Mesendoderm (in vitro differentiated cells): ENCODE data around the gene SCN1A.

Experiments
- DNase-seq: peaks from one replicate; pipeline ENCODE4 v3.0.0; 2013
- H2AK5ac ChIP-seq: 2 replicates; pipeline ENCODE4 v1.6.1; 2013; ENCODE audit warnings: low read length, inconsistent platforms
- H2BK120ac ChIP-seq: 2 replicates; pipeline ENCODE4 v1.6.1; 2013; ENCODE audit warnings: low read depth, mild to moderate bottlenecking, low read length, moderate library complexity, mixed read lengths
- H2BK15ac ChIP-seq: replicated peaks from 2 replicates; pipeline ENCODE4 v1.6.1; 2013; ENCODE audit warnings: low read depth, mild to moderate bottlenecking, moderate library complexity
- H2BK5ac ChIP-seq: 2 replicates; pipeline ENCODE4 v1.6.1; 2013; ENCODE audit warnings: low read length, inconsistent platforms
- H3K18ac ChIP-seq: 2 replicates; pipeline ENCODE4 v1.6.1; 2013; ENCODE audit warnings: mild to moderate bottlenecking, low read length, mixed read lengths
- H3K23ac ChIP-seq: one replicate; pipeline ENCODE4 v1.6.1; 2013; ENCODE audit warnings: low read length
- H3K27ac ChIP-seq: 2 replicates; pipeline ENCODE4 v1.5.1; 2013; ENCODE audit warnings: low read depth, mild to moderate bottlenecking, inconsistent platforms, low read length, moderate library complexity
- H3K27me3 ChIP-seq: 2 replicates; pipeline ENCODE4 v1.6.1; 2013; ENCODE audit warnings: low read length, control low read depth, mild to moderate bottlenecking, inconsistent platforms; ENCODE audit not compliant: insufficient read depth, poor library complexity
- H3K36me3 ChIP-seq: 2 replicates; pipeline ENCODE4 v1.6.1; 2013; ENCODE audit warnings: low read length, inconsistent platforms; ENCODE audit not compliant: control insufficient read depth, insufficient read depth
- H3K4ac ChIP-seq: one replicate; pipeline ENCODE4 v1.6.1; 2013; ENCODE audit warnings: low read depth, mild to moderate bottlenecking, low read length, moderate library complexity
- H3K4me1 ChIP-seq: 2 replicates; pipeline ENCODE4 v1.6.1; 2013; ENCODE audit warnings: low read depth, low read length, inconsistent platforms; ENCODE audit not compliant: control insufficient read depth
- H3K4me2 ChIP-seq: 2 replicates; pipeline ENCODE4 v1.6.1; 2013; ENCODE audit warnings: low read length
- H3K4me3 ChIP-seq: 2 replicates; pipeline ENCODE4 v1.5.1; 2013; ENCODE audit warnings: mild to moderate bottlenecking, low read length
- H3K56ac ChIP-seq: one replicate; pipeline ENCODE4 v1.6.1; 2013; ENCODE audit warnings: low read length
- H3K79me1 ChIP-seq: 2 replicates; pipeline ENCODE4 v1.6.1; 2013; ENCODE audit warnings: low read length, inconsistent platforms
- H3K79me2 ChIP-seq: 2 replicates; pipeline ENCODE4 v1.6.1; 2013; ENCODE audit warnings: mild to moderate bottlenecking, low read length; ENCODE audit not compliant: control insufficient read depth, insufficient read depth
- H3K9ac ChIP-seq: 2 replicates; pipeline ENCODE4 v1.6.1; 2013; ENCODE audit warnings: low read length, inconsistent platforms
- H4K5ac ChIP-seq: one replicate; pipeline ENCODE4 v1.6.1; 2013; ENCODE audit warnings: low read length
- H4K8ac ChIP-seq: one replicate; pipeline ENCODE4 v1.6.1; 2013; ENCODE audit warnings: low read depth, mild to moderate bottlenecking, control low read depth, low read length, moderate library complexity
- WGBS: extraction: QIAGEN DNeasy Blood & Tissue Kit; methylation state at CpG from one replicate; pipeline ENCODE4 v1.1.7; 2013; ENCODE audit warnings: low lambda C conversion rate, missing lambda C conversion rate; ENCODE audit not compliant: insufficient coverage; ENCODE audit errors: extremely low coverage; 5-methylcytosine and 5-hydroxymethylcytosine counted together

SCN1A gene

DNA sequence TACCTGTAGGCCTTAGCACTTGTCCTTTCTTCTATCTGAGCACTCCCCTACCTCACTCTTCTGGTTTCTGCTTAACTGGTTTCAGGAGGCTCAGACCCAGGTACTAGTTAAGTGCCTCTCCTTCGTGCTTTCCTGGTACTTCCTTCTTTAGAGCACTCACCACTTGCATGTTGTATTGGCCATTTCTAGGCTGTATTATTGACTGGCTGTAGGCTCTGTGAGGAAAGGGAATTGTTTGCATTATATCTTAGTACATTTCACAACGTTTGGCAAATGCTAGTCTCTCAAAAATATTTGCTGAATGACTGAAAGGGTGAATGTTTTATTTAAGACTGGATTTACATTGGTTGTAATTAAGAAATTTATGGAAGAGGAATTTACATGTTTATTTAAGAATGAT is 36.0 kb upstream of the SCN1A start:
- no peak overlapping the region for H4K8ac ChIP-seq
- H3K56ac ChIP-seq, result no peak overlapping the region
- no peaks in the 10 kb centered on the region for H3K4me1 ChIP-seq
- H3K27me3 ChIP-seq, result no peaks in the 10 kb centered on the region
- H3K23ac ChIP-seq, result no peak overlapping the region
- H4K5ac ChIP-seq, result no peak overlapping the region
- H2AK5ac ChIP-seq, result no peak overlapping the region
- no peak overlapping the region for H2BK5ac ChIP-seq
- whole genome bisulfite sequencing, result no CpG with 5 or more reads among the region's 2 CpGs
- H3K36me3 ChIP-seq, result no peaks in the 10 kb centered on the region
- H3K18ac ChIP-seq, result no peak overlapping the region
- no peak overlapping the region for H3K4me2 ChIP-seq
- H3K4me3 ChIP-seq, result no peak overlapping the region
- no peak overlapping the region for H3K4ac ChIP-seq
- H3K27ac ChIP-seq, result no peak overlapping the region
- H2BK120ac ChIP-seq, result no peak overlapping the region
- DNase-seq, result no peak
- H3K79me1 ChIP-seq, result no peaks in the 10 kb centered on the region
- H2BK15ac ChIP-seq, result no peak overlapping the region
- H3K79me2 ChIP-seq, result no peaks in the 10 kb centered on the region
- H3K9ac ChIP-seq, result no peak overlapping the region

DNA sequence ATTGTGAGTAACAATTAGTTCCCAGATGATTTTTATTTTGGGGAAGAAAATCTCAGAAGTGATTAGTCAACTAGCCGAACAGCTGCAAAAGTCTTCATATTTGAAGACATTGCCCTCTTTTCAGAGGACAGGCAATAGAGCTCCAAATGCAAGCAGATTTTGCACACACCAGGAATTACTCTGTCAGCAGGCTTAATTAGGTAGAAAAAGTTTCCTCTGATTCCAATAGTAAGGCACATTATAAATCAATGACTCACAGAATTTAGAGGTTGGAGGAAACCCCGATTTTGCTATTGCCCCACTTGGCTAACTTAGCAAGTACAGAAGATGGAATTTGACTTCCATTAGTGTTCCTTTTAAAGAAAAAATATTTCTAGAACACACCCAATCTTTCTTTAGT is 30.7 kb upstream of the SCN1A start:
- no CpG with 5 or more reads among the region's 2 CpGs for WGBS
- Histone ChIP-seq H3K79me2 (no peaks in the 10 kb centered on the region), H3K27me3 (no peaks in the 10 kb centered on the region), H4K8ac (no peak overlapping the region), H3K36me3 (no peaks in the 10 kb centered on the region), H2BK120ac (no peak overlapping the region), H3K56ac (no peak overlapping the region), H2BK15ac (no peak overlapping the region), H3K27ac (no peak overlapping the region), H3K4me2 (no peak overlapping the region), H3K4me3 (no peak overlapping the region), H2AK5ac (no peak overlapping the region), H3K18ac (no peak overlapping the region), H3K79me1 (no peaks in the 10 kb centered on the region), H3K4ac (no peak overlapping the region), H3K4me1 (no peaks in the 10 kb centered on the region), H3K9ac (no peak overlapping the region), H4K5ac (no peak overlapping the region), H2BK5ac (no peak overlapping the region), H3K23ac (no peak overlapping the region)
- no peak for DNase-seq

DNA sequence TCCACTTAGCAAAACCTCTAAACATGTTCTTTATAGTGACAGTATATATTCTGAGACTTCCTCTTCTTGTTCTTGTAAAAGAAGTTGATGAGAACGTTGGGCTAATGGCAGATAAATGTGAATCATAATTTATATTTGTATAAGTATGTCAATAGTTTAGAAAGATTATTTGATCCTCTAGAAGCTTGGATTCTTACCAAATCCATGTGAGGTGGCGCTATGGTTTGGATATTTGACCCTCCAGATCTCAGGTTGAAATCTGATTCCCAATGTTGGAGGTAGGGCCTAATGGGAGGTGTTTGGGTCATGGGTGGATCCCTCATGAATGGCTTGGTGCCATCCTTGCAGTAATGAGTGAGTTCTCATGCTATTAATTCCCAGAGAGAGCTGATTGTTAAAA is 29.8 kb upstream of the SCN1A start:
- Histone ChIP-seq H3K27ac (no peak overlapping the region), H2BK15ac (no peak overlapping the region), H3K23ac (no peak overlapping the region), H3K79me2 (no peaks in the 10 kb centered on the region), H3K4me1 (no peaks in the 10 kb centered on the region), H3K56ac (no peak overlapping the region), H3K27me3 (no peaks in the 10 kb centered on the region), H2AK5ac (no peak overlapping the region), H3K36me3 (no peaks in the 10 kb centered on the region), H2BK120ac (no peak overlapping the region), H4K5ac (no peak overlapping the region), H3K4me2 (no peak overlapping the region), H3K9ac (no peak overlapping the region), H3K4ac (no peak overlapping the region), H2BK5ac (no peak overlapping the region), H3K79me1 (no peaks in the 10 kb centered on the region), H3K18ac (no peak overlapping the region), H3K4me3 (no peak overlapping the region), H4K8ac (no peak overlapping the region)
- no peak for DNase-seq
- no CpG with 5 or more reads among the region's 2 CpGs for WGBS

DNA sequence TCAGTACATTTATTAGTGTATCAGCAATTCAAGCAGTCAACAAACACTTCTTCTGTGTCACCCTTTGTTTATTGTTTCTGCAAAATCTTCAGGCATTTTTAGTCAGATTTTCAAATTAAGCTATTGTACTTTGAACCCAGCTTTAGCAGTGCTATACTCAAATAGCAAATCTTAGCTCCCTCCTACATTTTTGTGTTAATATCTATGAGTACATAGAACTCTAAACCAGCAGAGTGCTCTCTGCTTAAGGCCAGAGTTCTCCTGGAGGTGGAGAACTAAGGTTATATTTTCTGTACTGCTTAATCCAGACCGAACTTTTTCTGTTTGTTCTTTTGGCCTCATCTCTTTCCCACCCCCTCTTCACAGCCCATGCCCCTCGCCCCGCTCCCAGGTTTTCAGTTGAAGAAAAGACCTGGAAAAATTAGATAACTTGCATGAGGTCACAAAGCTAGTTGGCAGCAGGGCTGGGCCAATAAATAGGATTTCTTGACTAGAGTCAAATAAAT is 29.2 kb upstream of the SCN1A start:
- no peak overlapping the region for H4K5ac ChIP-seq
- no peak overlapping the region for H3K9ac ChIP-seq
- H3K4me3 ChIP-seq, result no peak overlapping the region
- H3K79me2 ChIP-seq, result no peaks in the 10 kb centered on the region
- H3K27me3 ChIP-seq, result no peaks in the 10 kb centered on the region
- no peak overlapping the region for H2BK5ac ChIP-seq
- no peak overlapping the region for H3K27ac ChIP-seq
- WGBS, result no CpG with 5 or more reads among the region's 3 CpGs
- no peak overlapping the region for H3K23ac ChIP-seq
- no peak overlapping the region for H2BK120ac ChIP-seq
- H3K18ac ChIP-seq, result no peak overlapping the region
- H2BK15ac ChIP-seq, result no peak overlapping the region
- no peaks in the 10 kb centered on the region for H3K36me3 ChIP-seq
- H3K4ac ChIP-seq, result no peak overlapping the region
- no peaks in the 10 kb centered on the region for H3K79me1 ChIP-seq
- H2AK5ac ChIP-seq, result no peak overlapping the region
- no peak overlapping the region for H4K8ac ChIP-seq
- H3K4me2 ChIP-seq, result no peak overlapping the region
- no peaks in the 10 kb centered on the region for H3K4me1 ChIP-seq
- DNase-seq, result no peak
- H3K56ac ChIP-seq, result no peak overlapping the region

DNA sequence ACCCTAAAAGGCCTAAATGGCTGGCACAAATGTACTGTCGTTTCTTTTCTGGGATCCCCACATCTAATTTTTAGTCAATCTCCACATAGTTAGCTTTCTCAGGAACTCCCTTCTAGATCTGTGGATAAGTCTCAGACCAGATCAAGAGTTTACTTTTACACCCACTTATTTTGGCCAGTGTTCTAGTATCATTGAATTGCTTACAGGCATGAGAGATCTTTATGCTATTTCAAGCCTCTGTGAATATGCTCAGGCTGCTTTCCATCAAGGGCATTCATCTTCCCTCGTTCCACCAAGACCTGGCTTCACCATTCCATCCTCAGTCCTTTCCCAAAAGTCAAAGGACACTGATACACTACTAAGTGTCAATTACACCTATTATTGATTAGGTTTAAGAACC is 27.8 kb upstream of the SCN1A start:
- H2BK120ac ChIP-seq, result no peak overlapping the region
- H2BK5ac ChIP-seq, result no peak overlapping the region
- H3K27ac ChIP-seq, result no peak overlapping the region
- no peak overlapping the region for H3K4me3 ChIP-seq
- no CpG with 5 or more reads among the region's 2 CpGs for WGBS
- no peak overlapping the region for H3K56ac ChIP-seq
- no peaks in the 10 kb centered on the region for H3K27me3 ChIP-seq
- H4K8ac ChIP-seq, result no peak overlapping the region
- no peak overlapping the region for H3K4me2 ChIP-seq
- no peaks in the 10 kb centered on the region for H3K79me2 ChIP-seq
- H3K79me1 ChIP-seq, result no peaks in the 10 kb centered on the region
- no peak for DNase-seq
- H3K36me3 ChIP-seq, result no peaks in the 10 kb centered on the region
- no peaks in the 10 kb centered on the region for H3K4me1 ChIP-seq
- no peak overlapping the region for H3K9ac ChIP-seq
- no peak overlapping the region for H3K23ac ChIP-seq
- no peak overlapping the region for H2AK5ac ChIP-seq
- no peak overlapping the region for H3K18ac ChIP-seq
- no peak overlapping the region for H2BK15ac ChIP-seq
- H3K4ac ChIP-seq, result no peak overlapping the region
- no peak overlapping the region for H4K5ac ChIP-seq

DNA sequence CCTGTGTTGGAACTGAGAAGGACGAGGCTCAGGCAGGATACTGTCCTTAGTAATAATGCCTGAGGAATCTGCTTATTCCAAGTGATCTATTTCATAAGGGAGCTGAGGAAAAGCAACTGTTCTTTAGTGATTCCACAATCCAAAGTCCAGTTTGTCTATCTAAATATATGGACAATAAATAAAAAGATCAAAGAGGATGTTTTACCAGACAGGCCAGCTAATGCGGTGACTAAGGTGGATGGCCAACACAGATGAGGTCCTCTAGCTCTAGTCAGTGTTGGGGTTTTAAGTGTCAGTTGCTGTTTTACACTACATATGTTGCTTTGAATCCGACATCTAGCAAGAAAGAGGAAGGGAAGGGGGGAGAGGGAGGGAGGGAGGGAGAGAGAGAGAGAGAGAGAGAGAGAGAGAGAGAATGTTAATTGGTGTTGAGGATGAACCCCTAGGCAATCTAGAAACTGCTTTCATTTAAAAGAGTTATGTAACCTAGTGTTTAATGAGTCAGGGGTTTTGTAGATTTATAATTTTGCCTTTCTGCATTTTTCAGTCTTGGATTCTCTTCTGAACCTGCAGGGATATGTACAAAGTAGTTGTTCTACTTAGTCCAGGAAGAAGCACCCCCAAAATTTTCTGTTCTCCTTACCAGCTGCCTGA is 27.0 kb upstream of the SCN1A start:
- Histone ChIP-seq H2BK120ac (no peak overlapping the region), H3K79me2 (no peaks in the 10 kb centered on the region), H3K18ac (no peak overlapping the region), H3K4ac (no peak overlapping the region), H3K4me1 (no peaks in the 10 kb centered on the region), H3K4me2 (no peak overlapping the region), H2BK15ac (no peak overlapping the region), H3K23ac (no peak overlapping the region), H4K8ac (no peak overlapping the region), H2BK5ac (no peak overlapping the region), H3K4me3 (no peak overlapping the region), H4K5ac (no peak overlapping the region), H2AK5ac (no peak overlapping the region), H3K56ac (no peak overlapping the region), H3K27ac (no peak overlapping the region), H3K27me3 (no peaks in the 10 kb centered on the region), H3K9ac (no peak overlapping the region), H3K79me1 (no peaks in the 10 kb centered on the region), H3K36me3 (no peaks in the 10 kb centered on the region)
- WGBS, result no CpG with 5 or more reads among the region's 3 CpGs
- no peak for DNase-seq
